HEK293 (cell line): ENCODE data around the gene UFSP2.
A peak's percentile ranks its signal among the peaks of the same experiment; 100 is the strongest.

ENCODE experiments used
- CTCF ChIA-PET: fragments of 350-600 bp; formaldehyde crosslinking; extraction: SDS; loops from one replicate; lab custom pipeline; 2021; ENCODE audit warnings: antibody characterized with exemption; lab: Yijun Ruan, JAX
- POLR2A ChIA-PET: fragments of 300-600 bp; formaldehyde crosslinking; extraction: SDS; loops from one replicate; lab custom pipeline; 2020; ENCODE audit warnings: antibody characterized with exemption, inconsistent platforms; lab: Yijun Ruan, JAX
- H3K27ac ChIP-seq: fragments of 200-500 bp; sonication (Bioruptor generic); 2 replicates; pipeline ENCODE4 v1.5.1; 2014; ENCODE audit warnings: low read depth, low read length, control low read depth, inconsistent platforms; ENCODE audit errors: extremely low read depth
- H3K36me3 ChIP-seq, 2 experiments: fragments of 200-500 bp in 1 of 2; sonication (Bioruptor generic) in 1 of 2; 1 replicate in 1 of 2; 2 replicates in 1 of 2; pipeline ENCODE4 v1.5.1; 2014 to 2017; ENCODE audit warnings: inconsistent platforms in 2 of 2, low read length in 2 of 2; ENCODE audit not compliant: control insufficient read depth in 2 of 2, insufficient read depth in 1 of 2
- H3K4me1 ChIP-seq: fragments of 200-500 bp; sonication (Bioruptor generic); 2 replicates; pipeline ENCODE4 v1.5.1; 2014; ENCODE audit warnings: mild to moderate bottlenecking, low read length, inconsistent platforms; ENCODE audit not compliant: control insufficient read depth, insufficient read depth
- H3K4me3 ChIP-seq: 2 replicates; pipeline ENCODE4 v1.5.1; 2011; ENCODE audit warnings: low read depth, mild to moderate bottlenecking, control low read depth, low read length, moderate library complexity
- H3K9me3 ChIP-seq: fragments of 200-500 bp; sonication (Bioruptor generic); 2 replicates; pipeline ENCODE4 v1.5.1; 2014; ENCODE audit warnings: low read depth, low read length, inconsistent platforms; ENCODE audit not compliant: control insufficient read depth, insufficient read depth
- GLI2 ChIP-seq: fragments of 450-650 bp; formaldehyde crosslinking; IDR thresholded peaks from 2 replicates; pipeline ENCODE4; 2017; ENCODE audit warnings: missing biosample characterization, missing genetic modification characterization, low read depth, borderline replicate concordance
- MYNN ChIP-seq: fragments of 450-650 bp; formaldehyde crosslinking; IDR thresholded peaks from 2 replicates; pipeline ENCODE4 v1.5.1; 2016; ENCODE audit warnings: missing biosample characterization, missing genetic modification characterization, borderline replicate concordance
- PRDM10 ChIP-seq: fragments of 450-650 bp; formaldehyde crosslinking; IDR thresholded peaks from 2 replicates; pipeline ENCODE4 v1.5.1; 2016; ENCODE audit warnings: missing biosample characterization, missing genetic modification characterization
- PRDM6 ChIP-seq: fragments of 450-650 bp; formaldehyde crosslinking; IDR thresholded peaks from 2 replicates; pipeline ENCODE4 v1.5.1; 2017; ENCODE audit warnings: missing biosample characterization, missing genetic modification characterization
- ZBTB10 ChIP-seq: fragments of 450-650 bp; formaldehyde crosslinking; IDR thresholded peaks from 2 replicates; pipeline ENCODE4 v1.5.1; 2016; ENCODE audit warnings: missing biosample characterization, missing genetic modification characterization
- ZBTB20 ChIP-seq: fragments of 450-650 bp; formaldehyde crosslinking; IDR thresholded peaks from 2 replicates; pipeline ENCODE4 v1.5.1; 2016; ENCODE audit warnings: missing biosample characterization, missing genetic modification characterization
- ZBTB8A ChIP-seq: fragments of 450-650 bp; formaldehyde crosslinking; IDR thresholded peaks from 2 replicates; pipeline ENCODE4 v1.5.1; 2016; ENCODE audit warnings: missing biosample characterization, missing genetic modification characterization
- ZFP3 ChIP-seq: fragments of 450-650 bp; formaldehyde crosslinking; IDR thresholded peaks from 2 replicates; pipeline ENCODE4 v1.5.1; 2016; ENCODE audit warnings: low read depth, missing biosample characterization, missing genetic modification characterization
- ZFP69B ChIP-seq: fragments of 450-650 bp; formaldehyde crosslinking; IDR thresholded peaks from 2 replicates; pipeline ENCODE4 v1.5.1; 2016; ENCODE audit warnings: missing biosample characterization, missing genetic modification characterization
- ZNF335 ChIP-seq: fragments of 450-650 bp; formaldehyde crosslinking; conservative IDR thresholded peaks from 2 replicates; pipeline ENCODE4 v1.5.1; 2016; ENCODE audit warnings: missing biosample characterization, missing genetic modification characterization
- ZNF530 ChIP-seq: fragments of 450-650 bp; formaldehyde crosslinking; IDR thresholded peaks from 2 replicates; pipeline ENCODE4 v1.5.1; 2016; ENCODE audit warnings: low read depth, missing biosample characterization, missing genetic modification characterization
- ZSCAN23 ChIP-seq: fragments of 450-650 bp; formaldehyde crosslinking; IDR thresholded peaks from 2 replicates; pipeline ENCODE4 v1.5.1; 2016; ENCODE audit warnings: missing biosample characterization, missing genetic modification characterization
- ZSCAN30 ChIP-seq: fragments of 450-650 bp; IDR thresholded peaks from 2 replicates; pipeline ENCODE4 v1.5.1; 2018; ENCODE audit warnings: missing biosample characterization, mild to moderate bottlenecking, missing genetic modification characterization, moderate library complexity

The UFSP2 gene

GRCh38 chr4:185437809-185438208 lies 12.0 kb upstream of the UFSP2 start:
- no peaks in the 10 kb centered on the region for H3K36me3 ChIP-seq
- no peaks in the 10 kb centered on the region for H3K4me1 ChIP-seq
- ChIA-PET CTCF (no interaction called here), POLR2A (no interaction called here)
- no peaks in the 10 kb centered on the region for H3K9me3 ChIP-seq
- no peak overlapping the region for H3K27ac ChIP-seq
- TF ChIP-seq GLI2 (tag by site-specific recombination) (no peak), ZFP3 (tag by site-specific recombination) (no peak), ZNF530 (tag by site-specific recombination) (no peak), PRDM10 (tag by site-specific recombination) (no peak)
- H3K4me3 ChIP-seq: no peak overlapping the region

GRCh38 chr4:185435466-185435865 lies 9.7 kb upstream of the UFSP2 start:
- H3K4me1 ChIP-seq: no peaks in the 10 kb centered on the region
- ChIA-PET POLR2A (no interaction called here), CTCF (interaction anchor here (0.6 kb wide), 1 partner anchor 14 kb away, joined by 4 read pairs; no protein-coding TSS in a partner anchor)
- TF ChIP-seq PRDM6 (tag by site-specific recombination): 0 out of 2 replicates have a peak, but pooled peaks have one; percentile 7
- no peak for TF ChIP-seq ZSCAN23 (tag by site-specific recombination)
- H3K27ac ChIP-seq: no peak overlapping the region
- H3K9me3 ChIP-seq: no peaks in the 10 kb centered on the region
- H3K4me3 ChIP-seq: no peak overlapping the region
- H3K36me3 ChIP-seq: no peaks in the 10 kb centered on the region

GRCh38 chr4:185429660-185430059 lies 3.9 kb upstream of the UFSP2 start:
- H3K4me3 ChIP-seq: no peak overlapping the region
- POLR2A ChIA-PET: no interaction called here
- H3K27ac ChIP-seq: no peak overlapping the region
- TF ChIP-seq ZBTB8A (tag by site-specific recombination): no peak
- TF ChIP-seq ZNF335: no peak
- no peak for TF ChIP-seq ZFP69B (tag by site-specific recombination)
- TF ChIP-seq ZBTB20 (tag by site-specific recombination): no peak
- TF ChIP-seq ZBTB10 (tag by site-specific recombination): no peak
- TF ChIP-seq PRDM10 (tag by site-specific recombination): no peak
- TF ChIP-seq ZSCAN30: no peak
- no peak for TF ChIP-seq MYNN (tag by site-specific recombination)
- H3K36me3 ChIP-seq: no peaks in the 10 kb centered on the region
- CTCF ChIA-PET: interaction anchor here (0.6 kb wide), 1 partner anchor 120 kb away, joined by 3 read pairs; no protein-coding TSS in a partner anchor
- H3K4me1 ChIP-seq: no peaks in the 10 kb centered on the region
- no peaks in the 10 kb centered on the region for H3K9me3 ChIP-seq
